Stimulated activated naive CD4-positive, alpha-beta T cell (primary cell): Measurements from ENCODE around the gene DPM3.
A peak's percentile ranks its signal among the peaks of the same experiment; 100 is the strongest.
"Not testable (repeated sequence)": the region's sequence is repeated elsewhere in the genome, so short reads cannot be mapped to it uniquely, and the experiment has no call there.

ENCODE experiments used
- DNase-seq, 6 experiments: peaks; one replicate each; lab custom pipeline; 2025; lab: John Stamatoyannopoulos, UW

The DPM3 gene

GRCh38 chr1:155158991-155159390 lies 18.7 kb upstream of the DPM3 start:
- DNase-seq: no peak

GRCh38 chr1:155155996-155156643 lies 15.8 kb upstream of the DPM3 start:
- not testable (repeated sequence) for DNase-seq

GRCh38 chr1:155145491-155145890 lies 5.2 kb upstream of the DPM3 start:
- no peak for DNase-seq

GRCh38 chr1:155141749-155142148 lies 1.4 kb upstream of the DPM3 start:
- no peak for DNase-seq

- no peak for DNase-seq
These were observed 261 bp upstream of the DPM3 start for GRCh38 chr1:155140630-155140953.

- no peak for DNase-seq
These were observed 3.0 kb downstream of the DPM3 start for GRCh38 chr1:155137154-155137949.

- peak in 2 of 6 experiments; percentile 22 to 27 for DNase-seq
These were observed 3.6 kb downstream of the DPM3 start for GRCh38 chr1:155136748-155137147.

GRCh38 chr1:155135415-155136028 lies 4.8 kb downstream of the DPM3 start, which contains the start of gene SLC50A1:
SLC50A1 (plus strand) TSS chr1:155135852; CDS start chr1:155135912, 60 bp downstream.
- peak; percentile 77 to 89 (median 88) for DNase-seq

- DNase-seq: no peak
These were observed 5.4 kb downstream of the DPM3 start for GRCh38 chr1:155134880-155135414.

- no peak for DNase-seq
These were observed 6.0 kb downstream of the DPM3 start for GRCh38 chr1:155134322-155134721.

- DNase-seq: no peak
These were observed 6.5 kb downstream of the DPM3 start for GRCh38 chr1:155133799-155134281.

- DNase-seq: no peak
These were observed 8.5 kb downstream of the DPM3 start for GRCh38 chr1:155131856-155132255.

GRCh38 chr1:155131285-155131684 lies 9.0 kb downstream of the DPM3 start:
- DNase-seq: no peak

GRCh38 chr1:155130272-155131006 lies 9.9 kb downstream of the DPM3 start:
- no peak for DNase-seq

- peak in 1 of 6 experiments; percentile 22 for DNase-seq
These were observed 11.4 kb downstream of the DPM3 start for GRCh38 chr1:155128755-155129473.

- DNase-seq: no peak
These were observed 12.2 kb downstream of the DPM3 start for GRCh38 chr1:155127967-155128754.

- DNase-seq: peak in 5 of 6 experiments; percentile 33 to 53 (median 46)
These were observed 13.0 kb downstream of the DPM3 start, which contains the start of gene EFNA1 for GRCh38 chr1:155127105-155127966. EFNA1 (plus strand) TSS chr1:155127876; CDS start chr1:155127978, 102 bp downstream.

GRCh38 chr1:155126556-155127104 lies 13.7 kb downstream of the DPM3 start:
- peak in 4 of 6 experiments; percentile 20 to 55 (median 44) for DNase-seq
